Thyroid gland (tissue), 4 donors: ENCODE results near the gene SPATA12. TPM values are rescaled to one million over a fixed set of nuclear protein-coding genes. Genes with fewer than 3 reads are reported as not detected.

Source experiments
- DNase-seq, 2 donors: peaks; one replicate each; pipeline ENCODE4 v3.0.0-alpha.2; 2019
- H3K27ac ChIP-seq, 3 donors: fragments of 200-600 bp; sonication (generic); 1 replicate in 2 of 3; 2 replicates in 1 of 3; pipeline ENCODE4 v1.5.1; 2016 to 2019; ENCODE audit warnings: mild to moderate bottlenecking in 1 of 3, moderate library complexity in 1 of 3
- H3K27me3 ChIP-seq: fragments of 200-600 bp; sonication (generic); one replicate; pipeline ENCODE4 v1.5.1; 2019
- H3K36me3 ChIP-seq, 2 donors: fragments of 200-600 bp; sonication (generic); one replicate each; pipeline ENCODE4 v1.5.1; 2016 to 2019
- H3K4me1 ChIP-seq, 2 donors: fragments of 200-600 bp; sonication (generic); one replicate each; pipeline ENCODE4 v1.5.1; 2017 to 2019
- H3K4me3 ChIP-seq, 3 donors: fragments of 200-600 bp; sonication (generic); replicated peaks in 1 of 3; 1 replicate in 2 of 3; 2 replicates in 1 of 3; pipeline ENCODE4 v1.5.1; 2016; ENCODE audit warnings: mild to moderate bottlenecking in 1 of 3
- H3K9me3 ChIP-seq: fragments of 200-600 bp; sonication (generic); one replicate; pipeline ENCODE4 v1.5.1; 2017
- CTCF ChIP-seq, 6 experiments: fragments of 200-600 bp in 3 of 6; fragments of 450-650 bp in 3 of 6; sonication (generic) in 3 of 6; IDR thresholded peaks; one replicate each; pipeline ENCODE4 v1.5.1; 2016 to 2019; ENCODE audit warnings: antibody characterized with exemption in 6 of 6, mild to moderate bottlenecking in 2 of 6, inconsistent platforms in 1 of 6, moderate library complexity in 1 of 6
- POLR2A ChIP-seq, 2 donors: fragments of 450-650 bp; IDR thresholded peaks; one replicate each; pipeline ENCODE4 v1.6.1; 2017; ENCODE audit warnings: antibody characterized with exemption in 2 of 2, mild to moderate bottlenecking in 2 of 2, moderate library complexity in 1 of 2
- WGBS, 2 donors: methylation state at CpG; one replicate each; pipeline ENCODE4 v1.1.5; 2017; 5-methylcytosine and 5-hydroxymethylcytosine counted together
- intact Hi-C: fragments of 100-400 bp; cut with DNase I; formaldehyde crosslinking; loops from one replicate; pipeline ENCODE4 v1.15.1; 2023
- total RNA-seq, 4 donors: library from RNA; depleted of rRNA; stranded (reverse); fragments of >200 nt; gene quantifications; one replicate each; pipeline ENCODE4 v1.2.3, GENCODE V29; 2016

SPATA12 gene, protein sequence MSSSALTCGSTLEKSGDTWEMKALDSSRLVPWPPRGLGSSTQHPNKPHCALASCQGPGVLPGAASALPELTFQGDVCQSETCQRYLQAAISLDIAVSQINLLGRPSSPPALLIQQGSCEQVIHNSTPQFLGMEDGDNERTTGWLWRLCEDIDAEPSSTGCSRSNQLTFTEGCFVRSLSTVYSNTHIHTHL
- total RNA-seq: not detected

DNA sequence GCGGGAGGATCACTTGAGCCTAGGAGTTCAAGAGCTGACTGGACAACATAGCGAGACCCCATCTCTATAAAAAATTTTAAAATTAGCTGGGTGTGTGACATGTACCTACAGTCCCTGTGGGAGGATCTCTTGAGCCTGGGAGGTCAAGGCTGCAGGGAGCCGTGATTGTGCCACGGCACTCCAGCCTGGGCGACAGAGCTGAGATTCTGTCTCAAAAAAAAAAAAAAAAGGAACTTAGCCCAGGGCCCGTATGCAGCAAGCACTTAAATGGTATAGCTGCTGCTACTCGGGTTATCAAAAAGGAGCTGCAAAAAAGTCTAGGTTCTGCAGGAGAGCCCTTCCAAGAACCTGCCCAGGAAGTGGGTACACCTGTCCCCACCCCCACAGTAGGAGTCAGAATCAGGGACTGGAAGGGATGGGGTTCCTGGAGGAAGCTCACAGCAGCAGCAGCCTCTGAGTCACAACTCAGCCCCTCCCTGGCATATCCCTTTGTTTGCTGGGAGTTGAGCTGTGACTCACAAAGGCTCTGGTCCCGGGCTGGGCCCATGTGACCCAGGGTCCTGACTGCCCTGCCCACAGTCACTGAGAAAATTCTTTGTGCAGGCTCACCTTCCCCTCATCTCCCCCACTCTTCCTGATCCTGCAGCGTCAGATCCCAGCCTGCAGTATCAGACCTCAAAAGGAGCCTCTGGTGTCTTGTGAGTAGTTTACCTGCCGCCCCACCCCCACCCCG, at the start of gene SPATA12:
Gene SPATA12 (plus strand): TSS at position 576 of the 733 bp plus-strand sequence. CDS start 13,031 bp downstream, outside the sequence.
- 70 to 82% methylated on average over 11 of the region's 11 CpGs for WGBS, 2 donors
- intact Hi-C loops: no loop called here
- Histone ChIP-seq H3K4me3 (no peak within 1 kb of the TSS), H3K27ac (peak within 1 kb of the TSS in 2 of 3 donors; percentile 73 to 78), H3K4me1 (peaks cover 13 to 30% of the 10 kb centered on the region in 2 donors), H3K9me3 (no peaks in the 10 kb centered on the region), H3K27me3 (no peaks in the 10 kb centered on the region), H3K36me3 (no peaks in the 10 kb centered on the region)
- TF ChIP-seq POLR2A (IDR thresholded peaks at IDR 0.05) (no peak), CTCF (IDR thresholded peaks at IDR 0.05) (no peak)
- DNase-seq: peak; percentile 42 to 53

DNA sequence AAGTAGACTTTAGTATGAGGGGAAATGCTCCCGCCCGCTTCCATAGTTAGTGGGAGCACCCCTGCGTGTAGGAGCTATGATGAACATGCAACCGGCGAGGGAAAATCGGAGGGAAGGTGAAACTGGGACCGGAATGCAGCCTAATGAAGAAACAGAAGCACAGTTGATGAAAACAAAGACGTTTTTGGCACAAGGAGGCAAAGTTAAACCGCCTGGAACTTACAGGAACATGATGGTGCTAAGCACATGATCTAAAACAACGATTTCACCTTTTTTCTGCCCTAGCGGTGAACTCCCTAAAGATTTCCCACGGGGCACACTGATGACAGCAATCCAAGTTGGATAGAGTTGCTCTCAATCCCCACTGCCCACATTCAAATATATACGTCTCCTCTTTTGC, 49.4 kb upstream of the SPATA12 start:
- H3K36me3 ChIP-seq: no peaks in the 10 kb centered on the region
- no peak for DNase-seq
- peak in 3 of 6 experiments; percentile 10 to 24 (median 15) for TF ChIP-seq CTCF (IDR thresholded peaks at IDR 0.05)
- TF ChIP-seq POLR2A (IDR thresholded peaks at IDR 0.05): no peak
- H3K4me1 ChIP-seq: peaks cover 22 to 31% of the 10 kb centered on the region in 2 donors
- WGBS, 2 donors: 53 to 58% methylated on average over 13 of the region's 13 CpGs
- no peak overlapping the region for H3K4me3 ChIP-seq
- no peaks in the 10 kb centered on the region for H3K27me3 ChIP-seq
- intact Hi-C loops: no loop called here
- peak overlapping the region in 2 of 3 donors; percentile 27 to 28 for H3K27ac ChIP-seq
- no peaks in the 10 kb centered on the region for H3K9me3 ChIP-seq

DNA sequence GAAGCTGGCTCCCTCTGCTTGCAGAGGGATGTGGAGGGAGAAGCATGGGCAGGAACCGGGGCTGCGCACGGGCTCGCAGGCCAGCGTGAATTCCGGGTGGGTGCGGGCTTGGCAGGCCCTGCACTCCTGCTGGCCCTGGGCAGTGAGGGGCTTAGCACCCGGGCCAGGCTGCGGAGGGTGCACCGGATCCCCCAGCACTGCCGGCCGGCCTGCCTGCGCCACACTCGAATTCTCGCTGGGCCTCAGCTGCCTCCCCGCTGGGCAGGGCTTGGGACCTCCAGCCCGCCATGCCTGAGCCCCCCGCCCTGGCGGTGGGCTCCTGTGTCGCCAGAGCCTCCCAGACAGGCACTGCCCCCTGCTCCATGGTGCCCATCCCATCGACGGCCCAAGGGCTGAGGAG, 47.6 kb upstream of the SPATA12 start:
- no peaks in the 10 kb centered on the region for H3K27me3 ChIP-seq
- WGBS, 2 donors: 90 to 95% methylated on average over 4 to 10 of the region's 22 CpGs
- intact Hi-C loops: no loop called here
- H3K4me3 ChIP-seq: no peak overlapping the region
- no peaks in the 10 kb centered on the region for H3K9me3 ChIP-seq
- H3K36me3 ChIP-seq: no peaks in the 10 kb centered on the region
- no peak for TF ChIP-seq CTCF (IDR thresholded peaks at IDR 0.05)
- TF ChIP-seq POLR2A (IDR thresholded peaks at IDR 0.05): no peak
- no peak for DNase-seq
- H3K4me1 ChIP-seq: peaks cover 11 to 27% of the 10 kb centered on the region in 2 donors
- H3K27ac ChIP-seq: no peak overlapping the region

DNA sequence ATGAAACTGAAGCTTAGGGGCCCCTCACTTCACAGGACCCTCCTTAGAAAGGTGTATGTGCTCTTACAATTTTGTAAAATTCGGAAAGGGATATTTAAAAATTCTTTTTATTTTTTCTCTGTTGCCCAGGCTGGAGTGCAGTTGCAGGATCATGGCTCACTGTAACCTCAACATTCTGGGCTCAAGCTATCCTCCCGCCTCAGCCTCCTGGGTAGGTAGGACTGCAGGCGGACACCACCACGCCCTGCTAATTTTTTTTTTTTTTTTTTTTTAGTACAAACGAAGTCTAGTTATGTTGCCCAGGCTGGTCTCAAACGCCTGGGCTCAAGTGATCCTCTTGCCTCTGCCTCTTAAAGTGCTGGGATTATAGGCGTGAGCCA, 45.1 kb upstream of the SPATA12 start:
- Histone ChIP-seq H3K9me3 (no peaks in the 10 kb centered on the region), H3K27me3 (no peaks in the 10 kb centered on the region), H3K27ac (no peak overlapping the region), H3K4me3 (no peak overlapping the region), H3K4me1 (peaks cover 4 to 25% of the 10 kb centered on the region in 2 donors), H3K36me3 (no peaks in the 10 kb centered on the region)
- TF ChIP-seq CTCF (IDR thresholded peaks at IDR 0.05) (no peak), POLR2A (IDR thresholded peaks at IDR 0.05) (no peak)
- no peak for DNase-seq
- intact Hi-C loops: no loop called here
- WGBS, 2 donors: 88 to 91% methylated on average over 7 of the region's 7 CpGs

GRCh38 chr3:57015912-57016311, 44.6 kb upstream of the SPATA12 start:
- no peaks in the 10 kb centered on the region for H3K27me3 ChIP-seq
- no peak overlapping the region for H3K27ac ChIP-seq
- H3K4me3 ChIP-seq: no peak overlapping the region
- no peaks in the 10 kb centered on the region for H3K36me3 ChIP-seq
- H3K9me3 ChIP-seq: no peaks in the 10 kb centered on the region
- 97% methylated on average over 6 of the region's 6 CpGs for whole genome bisulfite sequencing, 2 donors
- H3K4me1 ChIP-seq: peaks cover 4 to 22% of the 10 kb centered on the region in 2 donors
- TF ChIP-seq POLR2A (IDR thresholded peaks at IDR 0.05): no peak
- TF ChIP-seq CTCF (IDR thresholded peaks at IDR 0.05): no peak
- intact Hi-C loops: no loop called here
- DNase-seq: no peak
